Stimulated activated CD4-positive, alpha-beta T cell treated with anti-CD3 and anti-CD28 coated beads, Interleukin-4, amount 100 ng/mL, for 24 hours (primary cell): Measurements from ENCODE around the gene PSORS1C2.
"Not testable (repeated sequence)": the region's sequence is repeated elsewhere in the genome, so short reads cannot be mapped to it uniquely, and the experiment has no call there.

Experiments
- DNase-seq: peaks from one replicate; pipeline ENCODE4 v3.0.0-alpha.2; 2020

PSORS1C2 gene

GRCh38 chr6:31165064-31165832, 26.4 kb upstream of the PSORS1C2 start:
- DNase-seq, result not testable (repeated sequence)

- not testable (repeated sequence) for DNase-seq
Measured at GRCh38 chr6:31164475-31165063, 25.7 kb upstream of the PSORS1C2 start.

DNA sequence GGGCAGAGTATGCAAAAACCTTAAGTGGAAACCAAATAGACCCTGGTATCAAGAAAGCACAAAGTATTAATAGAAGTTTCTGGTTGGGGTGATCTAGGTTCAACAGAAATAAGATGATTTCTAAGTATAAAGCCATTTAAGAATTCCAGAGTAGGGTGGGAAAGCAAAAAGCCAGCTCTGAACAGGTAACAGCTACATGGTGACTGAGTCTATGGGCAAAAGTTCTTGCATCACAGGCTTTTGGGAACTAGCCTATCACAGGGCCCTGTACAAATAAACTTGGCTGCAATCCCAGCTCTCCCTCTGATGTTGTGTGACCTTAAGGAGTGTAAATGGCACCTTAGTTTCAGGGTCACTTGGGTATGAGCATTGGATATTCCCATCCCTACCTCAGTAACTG, 25.1 kb upstream of the PSORS1C2 start:
- DNase-seq, result no peak

DNA sequence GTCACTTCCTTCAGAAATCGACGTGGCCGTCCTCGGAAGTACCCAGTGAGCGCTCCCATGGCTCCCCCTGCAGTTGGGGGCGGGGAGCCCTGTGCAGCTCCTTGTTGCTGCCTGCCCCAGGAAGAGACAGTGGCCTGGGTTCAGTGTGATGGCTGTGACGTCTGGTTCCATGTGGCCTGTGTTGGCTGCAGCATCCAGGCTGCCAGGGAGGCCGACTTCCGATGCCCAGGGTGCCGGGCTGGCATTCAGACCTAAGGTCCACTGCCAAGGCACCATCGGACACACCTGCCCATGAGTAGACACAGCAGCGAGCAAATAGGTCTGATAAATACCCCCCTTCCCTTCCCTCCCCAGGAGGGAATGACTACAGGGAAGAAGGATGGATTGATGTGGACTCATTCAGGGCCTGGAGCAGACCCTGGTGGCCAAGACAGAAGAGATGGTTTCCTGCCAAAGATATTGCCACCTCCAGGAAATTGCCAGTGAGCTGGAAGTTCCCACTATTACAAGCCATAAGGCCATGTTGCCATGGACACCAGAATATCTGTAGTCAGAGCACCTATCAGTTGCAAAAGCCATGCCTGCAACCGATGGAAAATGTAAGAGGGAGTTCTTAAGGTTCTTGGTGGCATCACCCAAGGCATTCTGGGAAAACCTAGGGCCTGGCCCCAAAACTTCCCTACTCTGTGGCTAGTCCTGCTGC, 23.7 kb upstream of the PSORS1C2 start:
- no peak for DNase-seq

GRCh38 chr6:31161216-31162126, 22.6 kb upstream of the PSORS1C2 start:
- DNase-seq, result no peak

- peak; percentile 32 for DNase-seq
Measured at GRCh38 chr6:31158863-31159855, 20.3 kb upstream of the PSORS1C2 start.

DNA sequence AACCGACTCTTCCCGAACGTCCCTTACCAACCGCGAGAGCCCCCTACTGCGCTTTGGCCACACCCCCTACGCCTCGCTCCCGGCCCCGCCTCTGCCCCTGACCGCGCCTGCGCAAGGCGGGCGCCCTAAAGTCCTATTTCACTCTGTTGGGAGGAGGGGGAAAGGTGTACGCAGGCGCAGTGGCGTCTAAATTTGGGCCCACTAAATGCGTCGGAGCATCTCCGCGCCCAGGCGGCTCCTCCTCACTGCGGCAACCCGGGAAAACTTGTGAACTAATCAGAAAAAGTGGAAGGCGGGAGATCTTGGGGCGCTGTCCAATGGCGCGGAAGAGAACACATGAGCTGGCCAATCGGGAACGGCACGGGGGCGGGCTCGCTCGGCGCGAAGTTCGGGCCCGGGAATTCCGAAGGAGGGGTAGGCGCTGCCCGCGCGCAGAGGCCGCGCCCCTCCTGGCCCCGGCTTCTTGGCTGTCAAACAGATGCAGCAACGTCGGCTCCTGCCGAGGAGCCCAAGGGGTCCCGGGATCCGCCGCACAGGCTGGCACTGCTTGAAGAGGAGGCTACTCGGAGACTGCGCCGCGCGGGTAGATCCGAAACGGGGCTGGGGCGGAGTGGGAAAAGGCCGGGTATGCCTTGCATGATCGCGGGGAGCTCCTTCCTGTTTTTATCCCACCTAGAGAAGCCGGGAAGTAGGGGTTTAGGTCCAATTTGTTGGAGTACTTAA, 19.4 kb upstream of the PSORS1C2 start, which contains the start of gene TCF19:
Gene TCF19 (plus strand): TSS at position 450 of the 723 bp plus-strand sequence. CDS start 881 bp downstream, outside the sequence.
- DNase-seq, result peak; percentile 100

GRCh38 chr6:31157513-31158139, 18.8 kb upstream of the PSORS1C2 start, which contains the start of gene CCHCR1:
CCHCR1 (minus strand) TSS chr6:31157802; CDS start chr6:31157600, 202 bp downstream.
- no peak for DNase-seq

DNA sequence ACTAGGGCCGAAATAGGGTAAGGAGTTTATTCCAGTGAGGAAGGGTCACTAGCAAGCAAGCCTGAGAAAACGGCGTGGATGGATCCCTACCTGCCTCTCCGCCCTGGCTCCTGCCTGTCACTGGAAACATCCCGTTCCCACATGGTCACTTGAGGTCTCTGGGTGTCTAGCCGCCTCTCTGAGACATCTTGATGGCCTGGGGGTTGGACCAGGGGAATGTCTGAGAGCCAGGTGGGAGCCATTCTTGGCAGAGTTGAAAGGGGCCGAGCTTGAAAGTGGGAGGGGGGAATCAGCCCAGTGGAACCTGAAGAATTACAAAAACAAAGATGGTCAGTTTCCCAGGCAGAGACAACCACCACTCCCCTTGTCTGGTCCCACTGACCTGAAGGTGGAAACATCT, 17.8 kb upstream of the PSORS1C2 start:
- no peak for DNase-seq

- DNase-seq, result no peak
Measured at GRCh38 chr6:31154436-31154835, 15.6 kb upstream of the PSORS1C2 start.

DNA sequence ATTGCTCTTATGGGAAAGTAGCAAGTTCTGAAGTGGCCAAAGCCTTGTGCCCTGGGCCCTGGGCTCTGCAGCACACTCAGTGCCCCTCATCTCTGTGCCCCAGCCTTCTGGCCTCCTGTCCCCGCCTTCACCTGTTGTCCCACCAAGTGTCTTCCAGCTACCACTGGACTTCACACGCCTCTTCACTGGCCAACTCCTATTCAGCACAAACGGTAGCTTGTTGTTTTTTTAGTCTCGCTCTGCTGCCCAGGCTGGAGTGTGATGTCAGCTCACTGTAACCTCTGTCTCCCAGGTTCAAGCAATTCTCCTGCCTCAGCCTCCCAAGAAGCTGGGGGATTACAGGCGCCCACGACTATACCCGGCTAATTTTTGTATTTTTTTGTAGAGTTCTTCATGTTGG, 13.9 kb upstream of the PSORS1C2 start:
- no peak for DNase-seq

GRCh38 chr6:31149827-31150447, 11.1 kb upstream of the PSORS1C2 start:
- no peak for DNase-seq

DNA sequence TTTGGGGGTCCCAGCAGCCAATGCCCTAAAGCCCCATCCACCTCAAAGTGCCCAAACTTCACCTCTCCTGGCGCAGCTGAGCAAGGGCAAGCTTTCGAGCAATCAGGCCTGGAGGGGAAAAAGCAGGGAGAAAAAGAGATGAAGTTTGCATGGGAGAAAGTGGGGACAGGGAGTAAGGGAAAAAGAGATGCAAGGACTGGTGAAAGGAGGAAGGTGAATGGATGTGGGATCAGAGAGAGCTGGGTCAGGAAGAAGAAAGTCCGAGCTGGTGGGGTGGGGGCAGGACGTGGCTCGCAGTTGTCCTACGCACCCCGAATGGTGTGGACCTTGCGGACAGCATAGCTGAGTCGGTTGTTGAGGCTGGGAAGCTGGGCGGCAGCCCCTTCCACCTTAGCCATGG, 6.5 kb upstream of the PSORS1C2 start:
- DNase-seq, result no peak

- no peak for DNase-seq
Measured at GRCh38 chr6:31144970-31145340, 6.1 kb upstream of the PSORS1C2 start.

DNA sequence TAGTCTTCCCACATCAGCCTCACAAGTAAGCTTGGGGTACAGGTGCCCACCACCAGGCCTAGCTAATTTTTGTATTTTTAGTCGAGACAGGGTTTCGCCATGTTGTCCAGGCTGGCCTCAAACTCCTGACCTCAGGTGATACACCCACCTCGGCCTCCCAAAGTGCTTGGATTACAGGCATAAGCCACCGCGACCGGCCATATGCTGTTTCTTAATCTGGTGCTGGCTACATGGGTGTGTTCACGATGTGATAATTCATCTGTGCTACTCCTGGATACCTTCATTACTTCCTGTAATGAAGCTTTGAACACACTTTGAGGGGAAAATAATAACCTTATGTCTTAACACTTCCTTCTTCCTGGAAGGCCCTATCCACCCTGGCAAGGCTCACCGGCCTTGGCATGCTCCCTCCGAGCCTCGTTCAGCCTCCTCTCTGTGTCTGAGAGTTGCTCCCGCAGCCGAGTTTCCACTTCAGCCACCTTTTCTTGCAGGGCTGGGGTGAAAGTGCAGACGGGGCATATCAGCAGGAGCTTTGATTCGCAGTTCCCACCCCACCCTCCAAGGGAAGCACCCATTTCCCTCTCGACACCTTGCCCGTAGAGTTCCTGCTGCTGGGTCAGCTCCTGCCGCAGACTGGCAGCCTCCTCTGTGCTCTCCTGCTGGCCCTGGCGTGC, 5.6 kb upstream of the PSORS1C2 start:
- no peak for DNase-seq

DNA sequence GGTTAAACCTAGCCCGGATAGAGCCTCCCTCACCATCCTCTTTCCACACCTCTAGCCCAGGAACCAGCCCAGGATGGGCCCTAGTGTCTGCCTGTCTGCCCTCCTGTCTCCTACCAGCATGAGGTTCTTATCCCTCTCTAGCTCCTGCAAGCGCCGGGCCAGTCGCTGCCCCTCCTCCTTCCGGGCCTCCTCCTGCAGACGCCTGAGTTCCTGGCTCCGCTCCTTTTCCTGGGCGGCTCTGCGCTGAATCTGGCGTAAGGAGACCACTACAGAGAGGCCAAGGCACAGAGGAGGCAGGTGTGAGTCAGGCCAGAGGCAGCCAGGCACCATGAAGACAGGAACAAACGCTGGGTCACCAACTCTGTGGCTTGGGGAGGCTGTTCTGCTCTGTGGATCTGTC, 4.3 kb upstream of the PSORS1C2 start:
- DNase-seq, result no peak

- DNase-seq, result no peak
Measured at GRCh38 chr6:31142361-31142761, 3.5 kb upstream of the PSORS1C2 start.

GRCh38 chr6:31140643-31141042, 1.8 kb upstream of the PSORS1C2 start:
- DNase-seq, result no peak

GRCh38 chr6:31139599-31139998, 733 bp upstream of the PSORS1C2 start:
- no peak for DNase-seq
